GM18511 (cell line): ENCODE results near the gene SLC12A8.
A peak's percentile ranks its signal among the peaks of the same experiment; 100 is the strongest.

Experiments
- ATAC-seq: cut with Tn5 transposase; IDR thresholded peaks from one replicate; pipeline ENCODE4 v1.9.1; 2021; ENCODE audit warnings: mild to moderate bottlenecking, moderate library complexity; ENCODE audit not compliant: unreplicated experiment

Gene SLC12A8

DNA sequence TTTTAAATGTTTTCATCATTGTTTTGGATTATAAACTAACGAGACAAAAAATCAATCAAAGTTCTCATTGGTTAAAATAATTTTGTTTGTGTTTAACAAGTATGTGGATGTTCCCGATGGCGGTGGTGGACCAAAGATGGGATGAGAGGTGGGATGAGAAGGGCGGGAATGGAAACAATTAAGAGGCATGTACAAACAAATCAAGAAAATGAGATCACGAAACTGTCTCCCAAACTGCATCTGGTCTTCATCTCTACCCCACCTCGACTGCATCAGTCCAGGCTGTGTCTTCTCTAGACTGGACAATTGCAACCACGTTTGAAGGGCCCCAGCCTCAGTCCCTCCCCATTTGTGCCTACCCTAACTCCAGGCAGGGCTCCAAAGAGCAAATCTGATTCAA lies 56.1 kb downstream of the SLC12A8 start:
- ATAC-seq, result no peak

DNA sequence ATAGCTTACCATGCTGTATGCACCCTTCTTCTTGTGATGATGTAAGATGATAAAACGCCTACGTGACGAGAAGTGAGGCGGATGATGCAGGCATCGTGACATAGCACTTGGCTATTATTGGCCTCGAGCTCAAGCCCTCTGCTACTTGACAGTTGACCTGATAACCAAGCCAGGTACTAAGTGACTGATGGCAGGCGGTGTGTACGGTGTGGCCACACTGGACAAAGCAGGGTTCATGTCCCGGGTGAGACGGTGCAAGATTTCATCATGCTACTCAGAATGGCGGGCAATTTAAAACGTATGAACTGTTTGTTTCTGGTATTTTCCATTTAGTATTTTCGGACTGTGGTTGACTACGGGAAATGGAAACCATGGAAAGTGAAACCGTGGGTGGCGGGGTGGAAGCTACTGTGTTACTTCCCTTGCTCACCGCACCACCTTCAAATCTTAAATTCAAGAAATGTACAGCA lies 57.7 kb downstream of the SLC12A8 start:
- ATAC-seq, result peak; percentile 55

DNA sequence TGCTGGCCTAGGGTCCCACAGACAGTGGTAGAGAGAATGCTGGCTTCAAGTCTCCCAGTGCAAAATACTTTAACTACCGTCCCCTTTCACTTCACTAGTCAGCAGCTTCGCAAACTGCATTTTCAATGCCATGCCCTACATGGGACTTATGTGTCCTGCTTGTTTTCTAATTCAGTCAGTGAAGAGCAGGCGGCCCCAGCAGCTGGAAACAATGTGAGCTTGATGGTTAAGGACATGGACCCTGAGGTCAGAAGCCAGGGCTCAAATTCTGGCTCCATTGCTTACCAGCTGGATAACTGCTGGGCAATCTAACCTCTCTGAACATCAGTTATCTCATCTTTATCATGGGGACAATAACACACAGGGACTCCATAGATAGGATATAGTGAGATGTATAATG lies 58.4 kb downstream of the SLC12A8 start:
- ATAC-seq, result no peak

DNA sequence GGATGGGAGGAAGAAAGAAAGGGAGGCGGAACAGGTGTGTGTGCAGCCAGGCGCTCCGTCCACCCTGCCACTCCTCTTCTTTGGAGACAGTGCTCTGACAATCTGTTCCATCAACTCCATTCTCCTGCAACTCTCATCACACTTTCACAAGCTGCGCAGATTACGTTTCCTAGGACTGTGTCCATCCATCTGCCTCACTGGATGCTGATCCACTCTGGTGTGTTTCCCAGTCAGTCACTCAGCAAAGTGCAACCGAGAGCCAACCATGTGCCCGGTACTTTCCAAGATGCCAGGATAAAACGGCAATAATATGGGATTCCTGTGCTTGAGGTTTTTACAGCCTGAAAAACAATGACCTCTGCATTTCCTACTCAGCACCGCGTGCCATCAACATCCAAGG lies 59.6 kb downstream of the SLC12A8 start:
- no peak for ATAC-seq

DNA sequence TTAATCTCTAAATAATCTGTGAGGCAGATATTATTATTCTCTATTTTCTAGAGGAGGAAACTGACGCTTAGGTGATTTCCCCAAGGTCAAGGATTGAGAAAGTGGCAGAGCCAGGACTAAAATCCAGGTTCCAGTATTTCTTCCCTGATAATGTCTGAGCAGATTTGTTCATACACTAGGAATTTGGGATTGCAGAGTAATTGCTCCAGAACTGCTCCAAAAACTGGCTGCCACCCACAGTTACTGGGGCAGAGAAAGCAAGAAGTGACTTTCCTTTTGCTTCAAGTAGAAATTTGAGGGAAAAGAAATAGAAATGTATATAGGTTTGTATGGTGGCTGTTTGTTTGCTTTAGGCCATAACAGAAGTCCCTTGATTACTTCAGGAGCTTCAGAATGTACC lies 60.6 kb downstream of the SLC12A8 start:
- no peak for ATAC-seq

DNA sequence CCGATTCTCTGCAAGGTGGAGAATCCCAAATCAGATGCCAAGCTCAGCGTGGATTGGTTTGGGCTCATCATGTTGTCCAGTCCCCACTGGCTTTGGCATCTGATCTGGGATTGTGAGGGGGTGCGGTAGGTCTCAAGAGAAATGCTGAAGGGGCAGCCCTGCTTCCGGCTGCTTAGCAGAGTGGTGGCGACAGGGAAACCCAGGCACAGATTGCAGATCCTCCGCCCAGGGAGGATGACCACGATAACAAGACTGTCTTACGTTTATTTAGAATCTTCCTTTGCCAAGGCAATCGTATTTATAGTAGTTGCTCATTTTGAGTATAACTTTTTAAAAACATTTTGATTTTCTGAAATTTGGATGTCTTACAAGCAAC lies 61.1 kb downstream of the SLC12A8 start:
- ATAC-seq, result no peak

- ATAC-seq, result no peak
Observed at GRCh38 chr3:125150525-125151441, 61.8 kb downstream of the SLC12A8 start.

DNA sequence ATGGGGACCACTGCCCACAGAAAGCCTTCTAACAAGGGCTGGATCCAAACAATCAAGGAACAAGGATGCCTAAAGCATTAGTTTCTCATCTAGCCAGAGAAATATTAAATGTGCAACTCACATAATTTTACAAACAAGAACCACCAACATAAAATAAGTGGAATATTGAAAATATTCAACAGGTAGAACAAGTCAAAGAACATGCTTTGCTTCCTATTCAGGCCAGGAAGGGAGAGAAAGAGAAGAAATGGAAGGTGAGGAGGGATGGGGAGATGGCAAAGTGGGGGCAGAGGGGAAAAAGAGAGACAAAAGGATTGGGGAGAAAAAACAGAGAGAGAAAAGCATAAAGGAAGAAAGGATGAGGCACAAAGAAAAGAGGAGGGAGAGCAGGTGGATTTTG lies 63.1 kb downstream of the SLC12A8 start:
- no peak for ATAC-seq

DNA sequence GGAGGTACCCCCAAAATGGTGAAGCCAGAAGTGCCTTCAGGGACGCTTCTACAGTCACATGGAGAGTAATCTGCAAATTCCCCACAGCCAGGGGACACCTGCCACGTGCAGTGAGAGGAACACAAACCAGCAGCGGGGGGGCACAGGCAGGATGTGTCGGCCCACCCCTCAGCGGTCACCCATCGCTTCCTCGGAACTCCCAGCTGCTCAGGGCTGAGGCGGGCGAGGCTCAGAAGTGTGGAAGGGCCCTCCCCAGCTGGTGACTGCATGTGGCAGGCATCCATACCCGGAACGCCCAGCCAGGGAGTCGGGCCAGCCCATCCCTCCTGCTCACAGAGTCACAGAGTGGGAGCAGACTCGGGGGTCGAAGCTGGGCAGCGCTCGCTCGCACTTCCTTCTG lies 63.7 kb downstream of the SLC12A8 start:
- ATAC-seq, result no peak

- ATAC-seq, result no peak
Observed at GRCh38 chr3:125148016-125148812, 64.3 kb downstream of the SLC12A8 start.

DNA sequence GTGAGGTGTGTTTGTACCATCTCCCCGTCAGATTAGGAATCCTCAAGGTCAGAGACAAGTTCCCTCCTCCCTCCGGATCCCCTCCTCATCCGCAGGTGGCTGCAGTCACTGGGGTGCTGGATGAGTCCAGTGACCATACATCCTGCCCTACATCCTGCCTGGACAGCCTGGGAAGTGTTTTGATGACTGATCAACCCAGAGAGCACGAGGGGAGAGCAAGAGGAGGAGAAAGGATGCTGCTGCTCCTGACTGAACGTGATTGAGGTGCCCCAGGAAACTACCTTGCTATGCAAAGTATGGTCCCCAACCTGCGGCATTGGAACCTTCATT lies 65.1 kb downstream of the SLC12A8 start:
- ATAC-seq, result peak; percentile 10

DNA sequence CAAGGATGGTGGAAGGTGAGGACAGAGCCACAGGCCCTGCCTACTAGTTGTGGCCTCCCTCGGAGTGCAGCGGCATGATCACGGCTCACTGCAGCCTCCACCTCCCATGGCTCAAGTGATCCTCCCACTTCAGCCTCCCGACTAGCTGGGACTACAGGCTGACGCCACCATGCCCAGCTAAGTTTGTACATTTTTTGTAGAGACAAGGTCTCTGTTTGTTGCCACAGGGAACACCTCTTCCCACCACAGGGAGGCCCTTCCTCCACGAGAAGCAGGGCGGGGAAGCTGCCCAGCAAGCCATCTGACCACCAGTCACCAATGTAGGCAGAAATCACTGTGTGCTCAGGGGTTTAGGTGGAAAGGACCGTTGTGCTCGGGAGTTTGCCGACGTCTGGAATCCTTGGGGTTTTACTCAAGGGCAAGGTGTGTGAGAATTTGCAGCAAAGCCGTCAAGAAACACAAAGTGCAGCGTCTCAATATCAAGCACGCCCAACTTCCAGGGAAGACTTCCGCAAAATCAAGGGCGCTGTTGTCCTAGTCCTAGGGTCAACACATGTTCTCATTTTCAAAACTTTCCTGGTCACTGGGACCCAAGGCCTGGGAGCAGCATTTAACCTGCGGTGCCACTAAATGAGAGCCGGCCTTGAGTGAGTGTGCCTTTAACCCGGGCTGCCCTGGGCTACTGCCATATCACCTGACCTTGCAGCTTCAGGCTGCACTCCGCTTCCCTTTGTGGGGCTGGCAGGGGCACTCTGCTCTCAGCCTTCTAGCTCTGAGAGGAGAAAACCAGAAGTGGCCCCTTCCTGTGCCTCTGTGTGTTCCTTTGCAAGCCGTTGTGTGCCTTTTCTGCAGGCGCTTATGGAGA lies 65.7 kb downstream of the SLC12A8 start:
- peak; percentile 61 for ATAC-seq

DNA sequence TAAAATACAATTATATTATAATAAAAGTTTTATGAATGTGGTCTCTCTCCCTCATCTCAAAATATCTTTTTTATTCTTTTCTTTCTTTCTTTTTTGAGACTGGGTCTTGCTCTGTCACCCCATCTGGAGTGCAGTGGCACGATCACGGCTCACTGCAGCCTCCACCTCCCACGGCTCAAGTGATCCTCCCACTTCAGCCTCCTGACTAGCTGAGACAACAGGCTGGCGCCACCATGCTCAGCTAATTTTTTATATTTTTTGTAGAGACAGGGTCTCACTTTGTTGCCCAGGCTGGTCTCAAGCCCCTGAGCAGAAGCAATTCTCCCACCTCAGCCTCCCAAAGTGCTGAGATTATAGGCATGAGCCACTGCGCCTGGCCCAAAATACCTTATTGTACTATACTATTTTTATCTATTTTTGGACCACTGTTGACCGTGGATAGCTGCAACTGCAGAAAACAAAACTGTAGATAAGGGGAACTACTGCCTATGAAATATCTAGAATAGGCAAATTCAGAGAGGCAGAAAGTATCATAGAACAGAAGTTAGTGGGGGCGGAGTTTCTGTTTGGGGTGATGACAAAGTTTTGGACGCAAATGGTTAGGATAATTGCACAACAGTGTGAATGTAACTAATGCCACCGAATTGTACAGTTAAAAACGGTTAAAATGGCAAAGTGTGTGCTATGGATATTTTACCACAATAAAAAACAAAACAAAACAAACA lies 66.6 kb downstream of the SLC12A8 start:
- ATAC-seq, result no peak

- no peak for ATAC-seq
Observed at GRCh38 chr3:125144653-125145314, 67.8 kb downstream of the SLC12A8 start.

GRCh38 chr3:125143982-125144652 lies 68.4 kb downstream of the SLC12A8 start:
- no peak for ATAC-seq

- no peak for ATAC-seq
Observed at GRCh38 chr3:125143538-125143937, 69.0 kb downstream of the SLC12A8 start.

GRCh38 chr3:125142940-125143339 lies 69.6 kb downstream of the SLC12A8 start:
- no peak for ATAC-seq

- no peak for ATAC-seq
Observed at GRCh38 chr3:125142420-125142778, 70.1 kb downstream of the SLC12A8 start.

GRCh38 chr3:125141596-125142419 lies 70.7 kb downstream of the SLC12A8 start:
- peak; percentile 71 for ATAC-seq
